Stomach (tissue), 8 donors: ENCODE data around the gene CD82. TPM values are rescaled to one million over a fixed set of nuclear protein-coding genes. Genes with fewer than 3 reads are reported as not detected.

Source experiments
- polyA plus RNA-seq, 3 donors: library from polyadenylated mRNA; stranded (reverse); fragments of 200-250 nt; gene quantifications; one replicate each; pipeline ENCODE4 v1.2.3, GENCODE V29; 2013
- small RNA-seq, 4 donors: library from RNA; depleted of rRNA; stranded (forward); fragments of <200 nt; gene quantifications; one replicate each; pipeline ENCODE3, GENCODE V24; 2016
- total RNA-seq, 5 donors: library from RNA; depleted of rRNA; stranded (reverse); fragments of >200 nt; gene quantifications; one replicate each; pipeline versions ENCODE4 v1.1.0 to v1.2.3, GENCODE V29; 2014 to 2016
- donor health status: healthy with polysubstance abuse.
- donor health status: Bipolar disorder and iron deficiency.
- donor health status: healthy.

The CD82 gene
- total and polyA plus RNA-seq, 8 donors: 0.58 to 54.4 (median 25.3) TPM

Small RNAs within 50 kb of the gene (small RNA-seq; reads per million reads assigned to genes)
- gene AC104010.1: 0 reads per million in 4 donors

Other genes with a start within 250 kb of the CD82 start
- 10 to 100 TPM in 4 of 5 donors, 1 to 10 TPM in 1; 9.1 to 60.3 (median 25.9) TPM for gene TSPAN18, start 161.3 kb downstream of the CD82 start, total RNA-seq
- gene TSPAN18, start 161.3 kb downstream of the CD82 start, polyA plus RNA-seq: 1 to 10 TPM; 2.1 to 6.6 (median 2.3) TPM